ENCODE data around the gene SLC4A2. TPM values are rescaled to one million over a fixed set of nuclear protein-coding genes. Genes with fewer than 3 reads are reported as not detected.

SLC4A2 gene
- total RNA-seq, 2 experiments from 2014 or later, result 64.2 to 86.0 TPM

GRCh38 chr7:151095828-151096475 lies 36.6 kb downstream of the SLC4A2 start:
- Histone ChIP-seq H3K79me2 (ENCODE audit: insufficient read depth, low read depth, low read length) (no peaks in the 10 kb centered on the region), H3K9me3 (ENCODE audit: low read length) (no peaks in the 10 kb centered on the region), H3K9me2 (ENCODE audit: insufficient read depth, low read length) (no peaks in the 10 kb centered on the region), H4K20me1 (ENCODE audit: insufficient read depth, low read length) (no peaks in the 10 kb centered on the region), H3K36me3 (ENCODE audit: insufficient read depth, low read length) (no peaks in the 10 kb centered on the region), H3K4me3 (ENCODE audit: low read depth, low read length, poor library complexity, severe bottlenecking) (no peak overlapping the region), H3K27ac (ENCODE audit: low read depth, low read length, poor library complexity, severe bottlenecking) (no peak overlapping the region), H2AFZ (ENCODE audit: low read length) (no peak overlapping the region), H3K4me2 (ENCODE audit: low read length) (no peak overlapping the region), H3K4me1 (ENCODE audit: insufficient read depth, low read length, poor library complexity, severe bottlenecking) (peaks cover 3% of the 10 kb centered on the region)
- intact Hi-C loops (cut with micrococcal nuclease; ENCODE audit: unreplicated experiment), result loop anchor here (10.0 kb wide), 1 partner anchor 59 kb away; no protein-coding TSS in a partner anchor
- TF ChIP-seq, protein P1, sequence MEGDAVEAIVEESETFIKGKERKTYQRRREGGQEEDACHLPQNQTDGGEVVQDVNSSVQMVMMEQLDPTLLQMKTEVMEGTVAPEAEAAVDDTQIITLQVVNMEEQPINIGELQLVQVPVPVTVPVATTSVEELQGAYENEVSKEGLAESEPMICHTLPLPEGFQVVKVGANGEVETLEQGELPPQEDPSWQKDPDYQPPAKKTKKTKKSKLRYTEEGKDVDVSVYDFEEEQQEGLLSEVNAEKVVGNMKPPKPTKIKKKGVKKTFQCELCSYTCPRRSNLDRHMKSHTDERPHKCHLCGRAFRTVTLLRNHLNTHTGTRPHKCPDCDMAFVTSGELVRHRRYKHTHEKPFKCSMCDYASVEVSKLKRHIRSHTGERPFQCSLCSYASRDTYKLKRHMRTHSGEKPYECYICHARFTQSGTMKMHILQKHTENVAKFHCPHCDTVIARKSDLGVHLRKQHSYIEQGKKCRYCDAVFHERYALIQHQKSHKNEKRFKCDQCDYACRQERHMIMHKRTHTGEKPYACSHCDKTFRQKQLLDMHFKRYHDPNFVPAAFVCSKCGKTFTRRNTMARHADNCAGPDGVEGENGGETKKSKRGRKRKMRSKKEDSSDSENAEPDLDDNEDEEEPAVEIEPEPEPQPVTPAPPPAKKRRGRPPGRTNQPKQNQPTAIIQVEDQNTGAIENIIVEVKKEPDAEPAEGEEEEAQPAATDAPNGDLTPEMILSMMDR (conservative IDR thresholded peaks at IDR 0.05; ENCODE audit: low read length), result no peak
- no peak for TF ChIP-seq EZH2phosphoT487 (IDR thresholded peaks at IDR 0.05; ENCODE audit: borderline replicate concordance, low read depth, low read length)
- ChIA-PET CTCF (ENCODE audit: unreplicated experiment) (no interaction called here), POLR2A (interaction anchor here (0.8 kb wide), 1 partner anchor 173 kb away, joined by 5 read pairs; no protein-coding TSS in a partner anchor)
- DNase-seq (ENCODE audit: low spot score), result no peak
- BruUV-seq (replicated peaks), result no TSS peak

GRCh38 chr7:151099486-151100211 lies 40.3 kb downstream of the SLC4A2 start:
- Histone ChIP-seq H3K4me3 (ENCODE audit: low read depth, low read length, poor library complexity, severe bottlenecking) (no peak overlapping the region), H3K9me3 (ENCODE audit: low read length) (no peaks in the 10 kb centered on the region), H2AFZ (ENCODE audit: low read length) (no peak overlapping the region), H3K79me2 (ENCODE audit: insufficient read depth, low read depth, low read length) (no peaks in the 10 kb centered on the region), H4K20me1 (ENCODE audit: insufficient read depth, low read length) (no peaks in the 10 kb centered on the region), H3K4me1 (ENCODE audit: insufficient read depth, low read length, poor library complexity, severe bottlenecking) (peaks cover 3% of the 10 kb centered on the region), H3K27ac (ENCODE audit: low read depth, low read length, poor library complexity, severe bottlenecking) (no peak overlapping the region), H3K36me3 (ENCODE audit: insufficient read depth, low read length) (no peaks in the 10 kb centered on the region), H3K4me2 (ENCODE audit: low read length) (no peak overlapping the region), H3K9me2 (ENCODE audit: insufficient read depth, low read length) (no peaks in the 10 kb centered on the region)
- no TSS peak for BruUV-seq (replicated peaks)
- ChIA-PET POLR2A (no interaction called here), CTCF (ENCODE audit: unreplicated experiment) (no interaction called here)
- no peak for DNase-seq (ENCODE audit: low spot score)
- intact Hi-C loops (cut with micrococcal nuclease; ENCODE audit: unreplicated experiment), result loop anchor here (10.0 kb wide), 1 partner anchor 55 kb away; no protein-coding TSS in a partner anchor
- TF ChIP-seq, protein P1 (conservative IDR thresholded peaks at IDR 0.05; ENCODE audit: low read length), result no peak

GRCh38 chr7:151100921-151101320 lies 41.5 kb downstream of the SLC4A2 start:
- H3K9me3 ChIP-seq (ENCODE audit: low read length), result no peaks in the 10 kb centered on the region

More at GRCh38 chr7:151100921-151101320, 41.5 kb downstream of the SLC4A2 start:
- no peaks in the 10 kb centered on the region; the same call in 1 of the 2 replicates for H4K20me1 ChIP-seq (ENCODE audit: insufficient read depth, low read length)
- peaks cover 3% of the 10 kb centered on the region for H3K4me1 ChIP-seq (ENCODE audit: insufficient read depth, low read length, poor library complexity, severe bottlenecking)
- no TSS peak for BruUV-seq (replicated peaks)
- H3K4me2 ChIP-seq (ENCODE audit: low read length), result no peak overlapping the region
- H3K27ac ChIP-seq (ENCODE audit: low read depth, low read length, poor library complexity, severe bottlenecking), result no peak overlapping the region
- no peak overlapping the region for H2AFZ ChIP-seq (ENCODE audit: low read length)
- ChIA-PET CTCF (ENCODE audit: unreplicated experiment) (no interaction called here), POLR2A (no interaction called here)
- no peaks in the 10 kb centered on the region for H3K9me2 ChIP-seq (ENCODE audit: insufficient read depth, low read length)
- no peak for DNase-seq (ENCODE audit: low spot score)
- no peaks in the 10 kb centered on the region for H3K79me2 ChIP-seq (ENCODE audit: insufficient read depth, low read depth, low read length)
- no peaks in the 10 kb centered on the region for H3K36me3 ChIP-seq (ENCODE audit: insufficient read depth, low read length)
- no peak for TF ChIP-seq EZH2phosphoT487 (IDR thresholded peaks at IDR 0.05; ENCODE audit: borderline replicate concordance, low read depth, low read length)
- TF ChIP-seq, protein P1 (conservative IDR thresholded peaks at IDR 0.05; ENCODE audit: low read length), result no peak
- H3K4me3 ChIP-seq (ENCODE audit: low read depth, low read length, poor library complexity, severe bottlenecking), result no peak overlapping the region
- intact Hi-C loops (cut with micrococcal nuclease; ENCODE audit: unreplicated experiment), result no loop called here

Measured in OCI-LY7 (cell line).